Measurements from ENCODE around the gene ATP1B2.

- no peak for TF ChIP-seq YY1 (IDR thresholded peaks at IDR 0.05; ENCODE audit: insufficient read depth, insufficient read length)
- no peak for TF ChIP-seq ZNF274 (IDR thresholded peaks at IDR 0.05; ENCODE audit: low read depth, low read length)
Measured at GRCh38 chr17:7631398-7632380, 19.0 kb upstream of the ATP1B2 start.

Data from NT2/D1 (cell line).